ENCODE measurements around the gene PPY.

PPY gene, protein sequence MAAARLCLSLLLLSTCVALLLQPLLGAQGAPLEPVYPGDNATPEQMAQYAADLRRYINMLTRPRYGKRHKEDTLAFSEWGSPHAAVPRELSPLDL

DNA sequence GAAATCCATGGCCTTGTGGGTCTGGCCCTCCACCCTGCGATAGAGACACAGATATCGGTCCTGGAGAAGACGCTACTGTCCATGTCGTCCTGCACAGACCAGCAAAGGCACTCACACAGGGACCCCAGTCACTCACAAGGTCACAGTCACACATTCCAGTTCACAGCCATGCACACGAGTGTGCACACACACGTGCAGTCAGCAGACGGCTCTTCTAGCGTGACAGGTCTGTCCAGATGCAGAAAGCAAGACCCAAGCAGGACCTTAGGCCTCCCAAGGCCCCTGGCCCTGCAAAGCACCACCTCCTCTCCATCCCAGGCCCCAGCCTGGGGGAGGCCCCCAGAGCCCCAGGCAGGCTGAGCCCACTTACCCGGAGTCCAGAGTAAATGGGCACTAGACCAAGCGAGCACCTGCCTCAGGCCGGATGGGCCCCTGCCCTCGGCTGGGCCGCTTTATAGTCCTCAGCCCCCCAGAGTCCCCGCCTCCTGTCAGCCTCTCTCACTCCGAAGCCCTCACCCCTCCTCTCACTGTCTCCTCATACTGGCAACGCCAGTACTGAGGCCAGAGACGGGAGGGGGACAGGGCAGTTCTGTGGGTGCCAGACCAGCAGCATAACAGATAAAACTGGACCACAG, at the start of gene PPY:
Gene PPY, minus strand, starts transcription at position 426 of the 635 bp plus-strand sequence. CDS start 822 bp downstream, outside the sequence.
- no peak within 1 kb of the TSS for H3K9ac ChIP-seq (ENCODE audit: low read length in 5 of 5)
- H3K4me3 ChIP-seq (ENCODE audit: low read depth in 1 of 5, low read length in 5 of 5) = no peak within 1 kb of the TSS
- H3K27ac ChIP-seq (ENCODE audit: low read depth, low read length) = no peak within 1 kb of the TSS
- peaks cover 7 to 24% (median 16%) of the 10 kb centered on the region in 5 donors for H3K27me3 ChIP-seq (ENCODE audit: control insufficient read depth in 5 of 5, insufficient read depth in 4 of 5, low read length in 5 of 5)
- H3K36me3 ChIP-seq (ENCODE audit: control insufficient read depth in 5 of 5, insufficient read depth in 5 of 5, low read length in 5 of 5) = no peaks in the 10 kb centered on the region
- H3K9me3 ChIP-seq (ENCODE audit: control insufficient read depth in 5 of 5, low read length in 5 of 5) = no peaks in the 10 kb centered on the region
- H3K4me1 ChIP-seq (ENCODE audit: control insufficient read depth in 5 of 5, insufficient read depth in 5 of 5, low read length in 5 of 5) = peaks cover 1 to 7% (median 4%) of the 10 kb centered on the region in 5 donors

DNA sequence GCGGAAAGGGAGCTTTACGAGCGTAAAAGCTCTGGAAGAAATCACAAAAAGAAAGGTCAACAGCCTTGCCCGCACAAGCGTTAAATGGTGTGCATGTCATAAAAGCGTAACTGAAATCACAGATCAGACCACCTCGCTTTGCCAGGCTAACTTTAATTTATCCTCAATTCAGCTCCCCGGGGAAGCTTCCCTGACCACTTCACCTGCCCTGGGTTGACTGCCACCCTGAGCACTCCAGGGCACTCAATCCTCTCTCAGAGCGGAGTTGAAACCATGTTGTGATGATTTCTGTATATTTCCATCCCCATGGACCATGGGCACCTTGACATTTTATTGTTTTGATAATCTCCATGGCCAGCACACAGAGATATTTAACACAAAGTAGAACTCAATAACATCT, 46.0 kb upstream of the PPY start:
- Histone ChIP-seq H3K36me3 (ENCODE audit: control insufficient read depth in 5 of 5, insufficient read depth in 5 of 5, low read length in 5 of 5) (no peaks in the 10 kb centered on the region), H3K4me1 (ENCODE audit: control insufficient read depth in 5 of 5, insufficient read depth in 5 of 5, low read length in 5 of 5) (peaks cover 0 to 12% (median 11%) of the 10 kb centered on the region in 5 donors), H3K27me3 (ENCODE audit: control insufficient read depth in 5 of 5, insufficient read depth in 4 of 5, low read length in 5 of 5) (peaks cover 10 to 36% (median 28%) of the 10 kb centered on the region in 5 donors), H3K27ac (ENCODE audit: low read depth, low read length) (no peak overlapping the region), H3K9me3 (ENCODE audit: control insufficient read depth in 5 of 5, low read length in 5 of 5) (no peaks in the 10 kb centered on the region), H3K4me3 (ENCODE audit: low read depth in 1 of 5, low read length in 5 of 5) (no peak overlapping the region), H3K9ac (ENCODE audit: low read length in 5 of 5) (no peak overlapping the region)

DNA sequence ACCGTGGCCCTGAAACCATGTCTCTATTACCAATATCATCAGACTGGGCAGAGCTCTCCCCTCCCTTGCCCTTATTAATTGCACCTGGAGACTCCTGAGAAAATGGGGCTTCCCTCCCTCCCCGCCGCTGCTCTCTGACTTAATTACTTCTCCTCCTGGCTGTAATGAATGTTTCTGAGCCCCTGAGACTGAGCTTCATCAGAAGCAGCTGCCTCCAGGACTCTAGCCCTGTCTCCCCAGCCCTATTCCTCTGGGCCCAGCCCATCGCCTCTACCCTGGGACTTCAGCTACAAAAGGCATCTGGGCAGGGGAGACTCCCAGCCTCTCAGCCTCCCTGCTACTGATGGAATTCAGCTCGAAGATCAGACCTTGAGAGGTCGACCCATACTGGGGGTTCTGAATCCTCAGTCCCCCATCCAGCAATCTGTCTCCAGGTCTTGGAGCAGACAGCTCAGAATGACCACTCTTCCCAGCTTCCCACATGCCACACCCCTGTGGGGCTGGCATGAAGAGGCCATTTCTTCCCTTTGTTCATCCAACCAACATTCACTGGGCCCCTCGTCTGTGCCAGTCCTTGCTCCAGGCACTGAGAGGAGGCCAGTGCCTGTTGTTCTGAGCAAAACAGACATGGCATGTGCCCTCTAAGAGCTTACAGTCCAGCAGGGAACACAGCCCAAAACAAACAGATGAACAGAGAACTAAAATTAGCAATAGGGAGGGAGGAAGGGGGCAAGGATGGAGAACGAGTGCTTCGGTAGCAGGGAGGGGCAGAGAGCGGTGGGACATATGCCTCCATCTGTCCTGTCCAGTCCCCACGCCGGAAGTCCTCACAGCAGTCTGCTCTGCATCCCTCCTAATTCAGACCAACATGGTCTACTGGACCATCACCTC, 45.1 kb upstream of the PPY start:
- peaks cover 16 to 44% (median 35%) of the 10 kb centered on the region in 5 donors for H3K27me3 ChIP-seq (ENCODE audit: control insufficient read depth in 5 of 5, insufficient read depth in 4 of 5, low read length in 5 of 5)
- no peak overlapping the region for H3K27ac ChIP-seq (ENCODE audit: low read depth, low read length)
- no peaks in the 10 kb centered on the region for H3K36me3 ChIP-seq (ENCODE audit: control insufficient read depth in 5 of 5, insufficient read depth in 5 of 5, low read length in 5 of 5)
- H3K4me3 ChIP-seq (ENCODE audit: low read depth in 1 of 5, low read length in 5 of 5) = no peak overlapping the region
- H3K9ac ChIP-seq (ENCODE audit: low read length in 5 of 5) = no peak overlapping the region
- no peaks in the 10 kb centered on the region for H3K9me3 ChIP-seq (ENCODE audit: control insufficient read depth in 5 of 5, low read length in 5 of 5)
- peaks cover 0 to 13% (median 12%) of the 10 kb centered on the region in 5 donors for H3K4me1 ChIP-seq (ENCODE audit: control insufficient read depth in 5 of 5, insufficient read depth in 5 of 5, low read length in 5 of 5)

DNA sequence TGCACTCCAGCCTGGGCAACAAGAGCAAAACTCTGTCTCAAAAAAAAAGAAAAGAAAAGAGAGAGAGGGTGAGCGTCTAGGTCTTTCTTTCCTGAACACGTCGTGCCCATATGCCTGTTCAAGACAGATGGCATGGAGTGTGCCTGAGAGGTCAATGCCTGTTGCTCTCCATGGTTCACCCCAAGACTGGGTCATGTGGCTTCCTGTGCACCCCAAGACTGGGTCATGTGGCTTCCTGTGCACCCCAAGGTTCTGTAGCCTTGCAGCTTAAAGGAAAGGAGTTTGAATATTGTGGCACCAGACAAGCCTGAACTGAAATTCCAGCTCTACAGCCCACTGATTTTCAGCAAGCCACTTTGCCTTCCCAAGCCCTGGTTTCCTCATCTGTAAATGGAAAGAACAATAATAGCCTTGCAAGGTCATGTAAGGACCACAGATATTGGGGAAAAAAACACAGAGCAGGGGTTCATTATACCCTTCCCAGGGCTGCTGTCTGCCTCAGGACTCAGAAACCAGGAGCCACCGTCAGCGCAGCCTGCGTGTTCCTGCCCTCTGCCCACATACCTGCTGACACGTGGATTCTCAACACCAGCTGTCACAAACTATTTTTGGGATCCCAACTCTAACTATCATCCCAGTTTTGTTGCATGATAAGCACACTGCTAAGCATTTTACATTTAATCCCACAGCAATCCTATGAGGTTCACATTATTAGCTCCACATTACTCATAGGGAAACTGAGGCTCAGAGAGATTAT, 44.1 kb upstream of the PPY start:
- no peak overlapping the region for H3K27ac ChIP-seq (ENCODE audit: low read depth, low read length)
- H3K9me3 ChIP-seq (ENCODE audit: control insufficient read depth in 5 of 5, low read length in 5 of 5) = no peaks in the 10 kb centered on the region
- no peaks in the 10 kb centered on the region for H3K36me3 ChIP-seq (ENCODE audit: control insufficient read depth in 5 of 5, insufficient read depth in 5 of 5, low read length in 5 of 5)
- no peak overlapping the region for H3K4me3 ChIP-seq (ENCODE audit: low read depth in 1 of 5, low read length in 5 of 5)
- peaks cover 18 to 49% (median 36%) of the 10 kb centered on the region in 5 donors for H3K27me3 ChIP-seq (ENCODE audit: control insufficient read depth in 5 of 5, insufficient read depth in 4 of 5, low read length in 5 of 5)
- peaks cover 0 to 13% (median 12%) of the 10 kb centered on the region in 5 donors for H3K4me1 ChIP-seq (ENCODE audit: control insufficient read depth in 5 of 5, insufficient read depth in 5 of 5, low read length in 5 of 5)
- H3K9ac ChIP-seq (ENCODE audit: low read length in 5 of 5) = no peak overlapping the region

DNA sequence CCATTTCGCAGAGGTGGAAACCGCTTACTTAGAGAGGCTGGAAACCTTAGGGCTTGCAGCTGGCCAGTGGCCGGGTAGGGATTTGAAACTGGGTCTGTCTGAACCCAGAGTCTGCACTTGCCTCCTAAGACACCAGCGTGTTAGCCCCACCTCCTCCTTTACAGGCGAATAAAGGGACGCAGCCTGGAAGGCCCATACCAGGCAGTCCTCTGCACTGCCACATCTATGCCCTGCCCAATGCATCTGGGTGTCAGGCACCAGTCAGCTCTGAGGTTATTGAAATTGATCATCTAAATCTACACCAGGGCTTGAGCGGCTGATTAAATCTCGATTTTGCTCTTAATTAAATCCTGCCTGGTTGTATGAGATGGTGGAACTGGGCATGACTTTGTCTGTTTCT, 42.2 kb upstream of the PPY start:
- Histone ChIP-seq H3K4me3 (ENCODE audit: low read depth in 1 of 5, low read length in 5 of 5) (peak overlapping the region; percentile 39 to 62 (median 56)), H3K27me3 (ENCODE audit: control insufficient read depth in 5 of 5, insufficient read depth in 4 of 5, low read length in 5 of 5) (peaks cover 18 to 49% (median 40%) of the 10 kb centered on the region in 5 donors), H3K9ac (ENCODE audit: low read length in 5 of 5) (no peak overlapping the region), H3K36me3 (ENCODE audit: control insufficient read depth in 5 of 5, insufficient read depth in 5 of 5, low read length in 5 of 5) (no peaks in the 10 kb centered on the region), H3K9me3 (ENCODE audit: control insufficient read depth in 5 of 5, low read length in 5 of 5) (no peaks in the 10 kb centered on the region), H3K4me1 (ENCODE audit: control insufficient read depth in 5 of 5, insufficient read depth in 5 of 5, low read length in 5 of 5) (peaks cover 0 to 13% (median 12%) of the 10 kb centered on the region in 5 donors), H3K27ac (ENCODE audit: low read depth, low read length) (no peak overlapping the region)

DNA sequence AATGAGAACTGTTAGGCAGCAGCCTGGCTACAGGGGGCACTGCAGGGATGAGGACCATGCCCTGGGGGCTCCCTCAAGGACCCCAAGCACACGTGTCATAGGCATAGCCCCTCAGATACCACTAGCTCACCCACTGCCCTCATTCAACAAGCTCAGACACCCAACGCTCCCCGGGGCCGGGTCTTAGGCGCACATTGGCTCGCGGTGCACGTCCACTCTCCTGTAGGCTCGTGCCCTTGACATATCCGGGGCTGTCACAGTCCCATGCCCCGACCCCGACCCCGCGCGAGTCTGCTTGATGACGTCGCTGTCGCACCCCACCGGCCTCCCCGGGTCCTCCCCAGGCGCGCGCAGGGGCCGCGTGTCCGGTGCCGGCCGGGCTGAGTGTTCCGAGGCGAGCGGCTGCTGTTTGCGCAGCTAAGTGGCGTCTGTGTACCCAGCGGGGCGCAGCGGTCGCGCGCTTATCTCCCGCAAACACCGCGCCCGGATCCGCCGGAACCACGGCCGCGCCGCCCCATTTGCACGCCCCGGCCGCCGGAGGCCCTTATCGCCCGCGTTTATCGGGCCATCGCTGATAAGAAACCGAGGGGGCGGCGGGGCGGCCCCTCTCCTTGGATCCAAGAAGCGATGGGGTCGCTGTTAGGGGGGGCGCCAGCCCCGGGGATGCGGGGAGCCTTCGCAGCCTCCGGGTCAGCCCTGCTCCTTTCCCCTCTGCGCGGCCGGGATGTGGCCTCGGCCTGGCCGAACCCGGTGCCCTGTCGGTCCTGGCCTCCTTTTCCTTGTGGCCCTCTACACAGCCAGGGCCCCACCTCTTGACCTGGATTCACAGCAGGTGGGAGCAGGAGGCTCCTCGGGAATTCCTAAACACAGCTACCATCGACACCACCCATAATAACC, 41.5 kb upstream of the PPY start:
- H3K4me1 ChIP-seq (ENCODE audit: control insufficient read depth in 5 of 5, insufficient read depth in 5 of 5, low read length in 5 of 5) = peaks cover 0 to 13% (median 12%) of the 10 kb centered on the region in 5 donors
- no peak overlapping the region for H3K27ac ChIP-seq (ENCODE audit: low read depth, low read length)
- peak overlapping the region in 1 of 5 donors; percentile 59 for H3K9ac ChIP-seq (ENCODE audit: low read length in 5 of 5)
- peaks cover 18 to 49% (median 41%) of the 10 kb centered on the region in 5 donors for H3K27me3 ChIP-seq (ENCODE audit: control insufficient read depth in 5 of 5, insufficient read depth in 4 of 5, low read length in 5 of 5)
- H3K9me3 ChIP-seq (ENCODE audit: control insufficient read depth in 5 of 5, low read length in 5 of 5) = no peaks in the 10 kb centered on the region
- H3K4me3 ChIP-seq (ENCODE audit: low read depth in 1 of 5, low read length in 5 of 5) = peak overlapping the region; percentile 39 to 62 (median 56)
- H3K36me3 ChIP-seq (ENCODE audit: control insufficient read depth in 5 of 5, insufficient read depth in 5 of 5, low read length in 5 of 5) = no peaks in the 10 kb centered on the region

DNA sequence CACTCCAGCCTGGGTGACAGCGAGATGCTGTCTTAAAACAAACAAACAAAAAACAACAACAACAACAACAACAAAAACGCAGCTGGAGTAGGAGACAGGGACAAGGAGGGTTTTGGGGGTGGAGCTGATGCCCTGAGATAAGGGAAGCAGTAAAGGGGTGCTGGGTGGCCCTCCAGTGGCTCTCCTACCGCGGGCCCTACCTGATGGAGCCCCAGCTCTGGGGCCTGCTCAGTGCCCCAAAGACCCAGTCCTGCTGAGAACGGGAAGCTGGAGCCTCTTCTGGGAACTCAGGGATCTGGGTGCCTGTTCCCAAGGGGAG, 40.9 kb upstream of the PPY start:
- H3K9ac ChIP-seq (ENCODE audit: low read length in 5 of 5) = no peak overlapping the region
- H3K9me3 ChIP-seq (ENCODE audit: control insufficient read depth in 5 of 5, low read length in 5 of 5) = no peaks in the 10 kb centered on the region
- no peak overlapping the region for H3K27ac ChIP-seq (ENCODE audit: low read depth, low read length)
- peak overlapping the region in 3 of 5 donors; percentile 56 to 62 (median 57) for H3K4me3 ChIP-seq (ENCODE audit: low read depth in 1 of 5, low read length in 5 of 5)
- peaks cover 0 to 13% (median 12%) of the 10 kb centered on the region in 5 donors for H3K4me1 ChIP-seq (ENCODE audit: control insufficient read depth in 5 of 5, insufficient read depth in 5 of 5, low read length in 5 of 5)
- H3K27me3 ChIP-seq (ENCODE audit: control insufficient read depth in 5 of 5, insufficient read depth in 4 of 5, low read length in 5 of 5) = peaks cover 18 to 49% (median 45%) of the 10 kb centered on the region in 5 donors
- H3K36me3 ChIP-seq (ENCODE audit: control insufficient read depth in 5 of 5, insufficient read depth in 5 of 5, low read length in 5 of 5) = no peaks in the 10 kb centered on the region

DNA sequence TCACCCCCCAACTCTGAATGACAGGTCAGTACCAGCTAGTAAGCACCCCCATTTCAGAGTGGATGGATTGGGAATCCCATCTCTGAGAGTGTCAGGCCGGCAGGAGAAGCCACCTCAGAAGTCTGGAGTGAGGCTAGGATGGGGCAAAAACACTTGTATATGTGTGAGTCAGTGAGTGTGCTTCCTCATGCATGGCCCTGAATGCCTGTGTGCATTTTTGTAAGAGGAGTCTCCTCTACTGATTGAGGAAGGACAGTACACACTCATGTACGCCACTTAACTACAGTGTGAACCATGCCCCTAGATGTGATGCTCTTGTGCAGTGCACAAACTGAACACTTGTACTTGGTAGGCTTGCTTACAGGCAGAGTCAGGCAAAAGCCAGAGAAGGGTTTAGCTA, 39.9 kb upstream of the PPY start:
- Histone ChIP-seq H3K4me1 (ENCODE audit: control insufficient read depth in 5 of 5, insufficient read depth in 5 of 5, low read length in 5 of 5) (peaks cover 0 to 13% (median 12%) of the 10 kb centered on the region in 5 donors), H3K27ac (ENCODE audit: low read depth, low read length) (no peak overlapping the region), H3K27me3 (ENCODE audit: control insufficient read depth in 5 of 5, insufficient read depth in 4 of 5, low read length in 5 of 5) (peaks cover 23 to 40% (median 38%) of the 10 kb centered on the region in 5 donors), H3K4me3 (ENCODE audit: low read depth in 1 of 5, low read length in 5 of 5) (no peak overlapping the region), H3K9ac (ENCODE audit: low read length in 5 of 5) (no peak overlapping the region), H3K9me3 (ENCODE audit: control insufficient read depth in 5 of 5, low read length in 5 of 5) (no peaks in the 10 kb centered on the region), H3K36me3 (ENCODE audit: control insufficient read depth in 5 of 5, insufficient read depth in 5 of 5, low read length in 5 of 5) (no peaks in the 10 kb centered on the region)

DNA sequence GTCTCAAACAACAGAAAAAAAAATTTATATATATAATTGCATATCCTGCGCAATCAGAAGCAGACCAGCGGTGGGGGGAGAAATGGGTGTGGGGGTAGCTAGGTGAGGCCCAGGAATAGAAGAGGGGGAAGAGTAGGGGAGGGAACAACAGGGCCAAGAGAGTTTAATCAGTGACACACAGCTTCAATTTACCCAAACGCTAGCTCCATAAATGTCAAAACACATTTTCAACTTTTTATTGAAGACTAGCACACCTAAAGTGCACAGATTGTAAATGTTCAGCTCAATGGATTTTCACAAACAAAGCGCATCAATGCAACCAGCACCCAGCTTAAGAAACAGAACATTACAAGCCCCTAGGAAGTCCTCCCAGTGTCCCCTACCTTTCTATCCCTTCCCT, 37.4 kb upstream of the PPY start:
- Histone ChIP-seq H3K36me3 (ENCODE audit: control insufficient read depth in 5 of 5, insufficient read depth in 5 of 5, low read length in 5 of 5) (no peaks in the 10 kb centered on the region), H3K27me3 (ENCODE audit: control insufficient read depth in 5 of 5, insufficient read depth in 4 of 5, low read length in 5 of 5) (peaks cover 23 to 35% (median 26%) of the 10 kb centered on the region in 5 donors), H3K4me3 (ENCODE audit: low read depth in 1 of 5, low read length in 5 of 5) (no peak overlapping the region), H3K9ac (ENCODE audit: low read length in 5 of 5) (no peak overlapping the region), H3K4me1 (ENCODE audit: control insufficient read depth in 5 of 5, insufficient read depth in 5 of 5, low read length in 5 of 5) (peaks cover 0 to 13% (median 12%) of the 10 kb centered on the region in 5 donors), H3K9me3 (ENCODE audit: control insufficient read depth in 5 of 5, low read length in 5 of 5) (no peaks in the 10 kb centered on the region), H3K27ac (ENCODE audit: low read depth, low read length) (no peak overlapping the region)

All from subcutaneous abdominal adipose tissue (tissue), 5 donors.